Globus pallidus (tissue), 1 donor: ENCODE data around the gene WFIKKN1.

Experiments
- DNase-seq: peaks from one replicate; pipeline ENCODE4 v3.0.0-alpha.2; 2015; ENCODE audit warnings: low spot score

The WFIKKN1 gene

GRCh38 chr16:674214-674881 lies 43.6 kb downstream of the WFIKKN1 start:
- no peak for DNase-seq

GRCh38 chr16:674968-675883 lies 44.4 kb downstream of the WFIKKN1 start, which contains the start of gene RHBDL1:
TSS of gene RHBDL1 (plus strand) at chr16:675671. CDS start at chr16:675791, 120 bp downstream.
- DNase-seq: no peak

- DNase-seq: no peak
These were observed 45.2 kb downstream of the WFIKKN1 start for GRCh38 chr16:675884-676564.

GRCh38 chr16:676565-676902 lies 45.7 kb downstream of the WFIKKN1 start:
- DNase-seq: no peak

- DNase-seq: no peak
These were observed 46.1 kb downstream of the WFIKKN1 start for GRCh38 chr16:676913-677312.

- no peak for DNase-seq
These were observed 46.8 kb downstream of the WFIKKN1 start for GRCh38 chr16:677316-678190.

- no peak for DNase-seq
These were observed 47.5 kb downstream of the WFIKKN1 start for GRCh38 chr16:678209-678857.

GRCh38 chr16:678858-679813 lies 48.4 kb downstream of the WFIKKN1 start:
- DNase-seq: peak; percentile 69

GRCh38 chr16:679814-680624 lies 49.2 kb downstream of the WFIKKN1 start, which contains the start of gene STUB1:
TSS of gene STUB1 (plus strand) at chr16:680410. CDS start at chr16:680526, 116 bp downstream.
- peak; percentile 85 for DNase-seq

GRCh38 chr16:680625-680945 lies 49.8 kb downstream of the WFIKKN1 start:
- DNase-seq: no peak

GRCh38 chr16:680967-681745 lies 50.4 kb downstream of the WFIKKN1 start:
- no peak for DNase-seq

GRCh38 chr16:681746-682427 lies 51.1 kb downstream of the WFIKKN1 start:
- no peak for DNase-seq

GRCh38 chr16:682493-683395 lies 52.0 kb downstream of the WFIKKN1 start:
- DNase-seq: no peak

GRCh38 chr16:683396-684070 lies 52.7 kb downstream of the WFIKKN1 start:
- no peak for DNase-seq
